HG03025 (cell line): ENCODE data around the gene ABCG1.
"Not testable (repeated sequence)": the region's sequence is repeated elsewhere in the genome, so short reads cannot be mapped to it uniquely, and the experiment has no call there.

Experiments used
- ATAC-seq: cut with Tn5 transposase; IDR thresholded peaks from one replicate; pipeline ENCODE4 v1.9.1; 2021; ENCODE audit warnings: mild to moderate bottlenecking, moderate library complexity; ENCODE audit not compliant: unreplicated experiment, low FRiP score

Gene ABCG1

GRCh38 chr21:42285569-42286245, 66.8 kb downstream of the ABCG1 start:
- ATAC-seq: no peak

GRCh38 chr21:42286416-42286815, 67.5 kb downstream of the ABCG1 start:
- ATAC-seq: no peak

GRCh38 chr21:42287193-42288083, 68.5 kb downstream of the ABCG1 start:
- ATAC-seq: no peak

GRCh38 chr21:42288962-42289361, 70.0 kb downstream of the ABCG1 start:
- ATAC-seq: no peak

GRCh38 chr21:42289926-42290325, 71.0 kb downstream of the ABCG1 start:
- no peak for ATAC-seq

GRCh38 chr21:42290505-42290904, 71.6 kb downstream of the ABCG1 start:
- ATAC-seq: no peak

GRCh38 chr21:42291003-42291750, 72.2 kb downstream of the ABCG1 start:
- ATAC-seq: no peak

- ATAC-seq: no peak
These were observed 73.0 kb downstream of the ABCG1 start for GRCh38 chr21:42291751-42292562.

GRCh38 chr21:42292563-42293142, 73.7 kb downstream of the ABCG1 start:
- ATAC-seq: not testable (repeated sequence)

GRCh38 chr21:42293649-42294272, 74.8 kb downstream of the ABCG1 start:
- no peak for ATAC-seq

- ATAC-seq: no peak
These were observed 75.4 kb downstream of the ABCG1 start for GRCh38 chr21:42294273-42294880.

GRCh38 chr21:42295845-42296244, 76.9 kb downstream of the ABCG1 start:
- ATAC-seq: no peak

GRCh38 chr21:42296501-42296900, 77.6 kb downstream of the ABCG1 start:
- ATAC-seq: no peak

- ATAC-seq: no peak
These were observed 78.4 kb downstream of the ABCG1 start for GRCh38 chr21:42297377-42297776.

GRCh38 chr21:42298237-42298636, 79.3 kb downstream of the ABCG1 start:
- no peak for ATAC-seq

- no peak for ATAC-seq
These were observed 79.7 kb downstream of the ABCG1 start for GRCh38 chr21:42298657-42299056.

GRCh38 chr21:42299324-42300044, 80.5 kb downstream of the ABCG1 start:
- no peak for ATAC-seq

- no peak for ATAC-seq
These were observed 81.2 kb downstream of the ABCG1 start for GRCh38 chr21:42300045-42300583.
